Activated CD4-positive, alpha-beta T cell treated with anti-CD3 and anti-CD28 coated beads for 24 hours (primary cell): Measurements from ENCODE around the gene STIM2.
"Not testable (repeated sequence)": the region's sequence is repeated elsewhere in the genome, so short reads cannot be mapped to it uniquely, and the experiment has no call there.

Source experiments
- DNase-seq, 2 donors: peaks; one replicate each; pipeline ENCODE4 v3.0.0-alpha.2; 2020; ENCODE audit warnings: low read depth in 2 of 2

The STIM2 gene

GRCh38 chr4:26867914-26868684 lies 7.5 kb downstream of the STIM2 start:
- no peak for DNase-seq

- DNase-seq: no peak
Measured at GRCh38 chr4:26870576-26871262, 10.1 kb downstream of the STIM2 start.

- no peak for DNase-seq
Measured at GRCh38 chr4:26871611-26872010, 11.0 kb downstream of the STIM2 start.

- peak in 1 of 2 donors; percentile 22 for DNase-seq
Measured at GRCh38 chr4:26873391-26874026, 12.9 kb downstream of the STIM2 start.

- no peak for DNase-seq
Measured at GRCh38 chr4:26874110-26874509, 13.5 kb downstream of the STIM2 start.

GRCh38 chr4:26877406-26877805 lies 16.8 kb downstream of the STIM2 start:
- no peak for DNase-seq

GRCh38 chr4:26877961-26878360 lies 17.3 kb downstream of the STIM2 start:
- no peak for DNase-seq

GRCh38 chr4:26878794-26879391 lies 18.3 kb downstream of the STIM2 start:
- DNase-seq: no peak

- DNase-seq: no peak
Measured at GRCh38 chr4:26879805-26880204, 19.2 kb downstream of the STIM2 start.

- no peak for DNase-seq
Measured at GRCh38 chr4:26884026-26884425, 23.4 kb downstream of the STIM2 start.

GRCh38 chr4:26884486-26884988 lies 23.9 kb downstream of the STIM2 start:
- DNase-seq: no peak

- DNase-seq: no peak
Measured at GRCh38 chr4:26885912-26886274, 25.3 kb downstream of the STIM2 start.

- no peak for DNase-seq
Measured at GRCh38 chr4:26887143-26887542, 26.5 kb downstream of the STIM2 start.

- no peak for DNase-seq
Measured at GRCh38 chr4:26887809-26888208, 27.2 kb downstream of the STIM2 start.

GRCh38 chr4:26889356-26889755 lies 28.7 kb downstream of the STIM2 start:
- DNase-seq: no peak

- DNase-seq: no peak
Measured at GRCh38 chr4:26891054-26891453, 30.4 kb downstream of the STIM2 start.

- no peak for DNase-seq
Measured at GRCh38 chr4:26891867-26892266, 31.2 kb downstream of the STIM2 start.

- no peak for DNase-seq
Measured at GRCh38 chr4:26892480-26893150, 32.0 kb downstream of the STIM2 start.

- DNase-seq: no peak
Measured at GRCh38 chr4:26893491-26893890, 32.9 kb downstream of the STIM2 start.

GRCh38 chr4:26894881-26895280 lies 34.2 kb downstream of the STIM2 start:
- DNase-seq: not testable (repeated sequence)

- DNase-seq: no peak
Measured at GRCh38 chr4:26896636-26897035, 36.0 kb downstream of the STIM2 start.

GRCh38 chr4:26899991-26900390 lies 39.4 kb downstream of the STIM2 start:
- DNase-seq: no peak
